ENCODE data around the gene PKD2. TPM values are rescaled to one million over a fixed set of nuclear protein-coding genes. Genes with fewer than 3 reads are reported as not detected.

The PKD2 gene
- polyA plus RNA-seq, 1 of the 3 experiments (the other 2 are of a cell fraction), result 44.6 TPM

DNA sequence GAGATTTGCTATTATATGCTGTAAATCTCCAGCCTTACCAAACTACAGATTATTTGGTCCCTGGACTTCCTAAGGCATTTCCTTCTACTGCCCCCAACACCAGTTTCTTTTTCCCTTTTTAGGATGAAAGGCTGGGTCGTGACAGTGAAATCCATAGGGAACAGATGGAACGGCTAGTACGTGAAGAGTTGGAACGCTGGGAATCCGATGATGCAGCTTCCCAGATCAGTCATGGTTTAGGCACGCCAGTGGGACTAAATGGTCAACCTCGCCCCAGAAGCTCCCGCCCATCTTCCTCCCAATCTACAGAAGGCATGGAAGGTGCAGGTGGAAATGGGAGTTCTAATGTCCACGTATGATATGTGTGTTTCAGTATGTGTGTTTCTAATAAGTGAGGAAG is 67.9 kb downstream of the PKD2 start:
- 99% methylated on average over 9 of the region's 9 CpGs for WGBS (ENCODE audit: low lambda C conversion rate)
- Histone ChIP-seq H3K79me2 (ENCODE audit: insufficient read depth) (no peaks in the 10 kb centered on the region), H2AFZ (ENCODE audit: low read depth) (no peak overlapping the region), H3F3A (replicated peaks; ENCODE audit: insufficient read depth) (no peaks in the 10 kb centered on the region), H3K4me3 (ENCODE audit: low read depth in 2 of 2, low read length in 1 of 2) (no peak overlapping the region), H3K9ac (no peak overlapping the region), H3K4me2 (no peak overlapping the region), H3K27me3 (ENCODE audit: insufficient read depth) (no peaks in the 10 kb centered on the region), H3K9me3 (no peaks in the 10 kb centered on the region), H3K27ac (ENCODE audit: low read depth in 2 of 2, low read length in 1 of 2) (no peak overlapping the region), H4K20me1 (ENCODE audit: insufficient read depth) (no peaks in the 10 kb centered on the region), H3K4me1 (ENCODE audit: control insufficient read depth in 1 of 2, insufficient read depth in 2 of 2, low read depth in 1 of 2, low read length in 1 of 2) (no peaks in the 10 kb centered on the region), H3K9me2 (no peaks in the 10 kb centered on the region), H3K36me3 (replicated peaks in 1 of 2; ENCODE audit: control insufficient read depth in 1 of 2, insufficient read depth in 2 of 2, low read length in 1 of 2) (peaks cover 49 to 74% of the 10 kb centered on the region in 2 experiments)
- CTCF ChIA-PET, result no interaction called here
- no peak for DNase-seq
- TF ChIP-seq YY1 (IDR thresholded peaks at IDR 0.05; ENCODE audit: low read depth), result no peak
- TF ChIP-seq, protein P1, sequence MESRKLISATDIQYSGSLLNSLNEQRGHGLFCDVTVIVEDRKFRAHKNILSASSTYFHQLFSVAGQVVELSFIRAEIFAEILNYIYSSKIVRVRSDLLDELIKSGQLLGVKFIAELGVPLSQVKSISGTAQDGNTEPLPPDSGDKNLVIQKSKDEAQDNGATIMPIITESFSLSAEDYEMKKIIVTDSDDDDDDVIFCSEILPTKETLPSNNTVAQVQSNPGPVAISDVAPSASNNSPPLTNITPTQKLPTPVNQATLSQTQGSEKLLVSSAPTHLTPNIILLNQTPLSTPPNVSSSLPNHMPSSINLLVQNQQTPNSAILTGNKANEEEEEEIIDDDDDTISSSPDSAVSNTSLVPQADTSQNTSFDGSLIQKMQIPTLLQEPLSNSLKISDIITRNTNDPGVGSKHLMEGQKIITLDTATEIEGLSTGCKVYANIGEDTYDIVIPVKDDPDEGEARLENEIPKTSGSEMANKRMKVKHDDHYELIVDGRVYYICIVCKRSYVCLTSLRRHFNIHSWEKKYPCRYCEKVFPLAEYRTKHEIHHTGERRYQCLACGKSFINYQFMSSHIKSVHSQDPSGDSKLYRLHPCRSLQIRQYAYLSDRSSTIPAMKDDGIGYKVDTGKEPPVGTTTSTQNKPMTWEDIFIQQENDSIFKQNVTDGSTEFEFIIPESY (IDR thresholded peaks at IDR 0.05; ENCODE audit: borderline replicate concordance, low read depth), result no peak
- no peak for TF ChIP-seq TEAD4 (IDR thresholded peaks at IDR 0.05; ENCODE audit: borderline replicate concordance, insufficient read depth)
- TF ChIP-seq, protein P2, sequence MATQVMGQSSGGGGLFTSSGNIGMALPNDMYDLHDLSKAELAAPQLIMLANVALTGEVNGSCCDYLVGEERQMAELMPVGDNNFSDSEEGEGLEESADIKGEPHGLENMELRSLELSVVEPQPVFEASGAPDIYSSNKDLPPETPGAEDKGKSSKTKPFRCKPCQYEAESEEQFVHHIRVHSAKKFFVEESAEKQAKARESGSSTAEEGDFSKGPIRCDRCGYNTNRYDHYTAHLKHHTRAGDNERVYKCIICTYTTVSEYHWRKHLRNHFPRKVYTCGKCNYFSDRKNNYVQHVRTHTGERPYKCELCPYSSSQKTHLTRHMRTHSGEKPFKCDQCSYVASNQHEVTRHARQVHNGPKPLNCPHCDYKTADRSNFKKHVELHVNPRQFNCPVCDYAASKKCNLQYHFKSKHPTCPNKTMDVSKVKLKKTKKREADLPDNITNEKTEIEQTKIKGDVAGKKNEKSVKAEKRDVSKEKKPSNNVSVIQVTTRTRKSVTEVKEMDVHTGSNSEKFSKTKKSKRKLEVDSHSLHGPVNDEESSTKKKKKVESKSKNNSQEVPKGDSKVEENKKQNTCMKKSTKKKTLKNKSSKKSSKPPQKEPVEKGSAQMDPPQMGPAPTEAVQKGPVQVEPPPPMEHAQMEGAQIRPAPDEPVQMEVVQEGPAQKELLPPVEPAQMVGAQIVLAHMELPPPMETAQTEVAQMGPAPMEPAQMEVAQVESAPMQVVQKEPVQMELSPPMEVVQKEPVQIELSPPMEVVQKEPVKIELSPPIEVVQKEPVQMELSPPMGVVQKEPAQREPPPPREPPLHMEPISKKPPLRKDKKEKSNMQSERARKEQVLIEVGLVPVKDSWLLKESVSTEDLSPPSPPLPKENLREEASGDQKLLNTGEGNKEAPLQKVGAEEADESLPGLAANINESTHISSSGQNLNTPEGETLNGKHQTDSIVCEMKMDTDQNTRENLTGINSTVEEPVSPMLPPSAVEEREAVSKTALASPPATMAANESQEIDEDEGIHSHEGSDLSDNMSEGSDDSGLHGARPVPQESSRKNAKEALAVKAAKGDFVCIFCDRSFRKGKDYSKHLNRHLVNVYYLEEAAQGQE (IDR thresholded peaks at IDR 0.05; ENCODE audit: low read depth, low read length), result no peak
- POLR2A ChIA-PET, result no interaction called here

DNA sequence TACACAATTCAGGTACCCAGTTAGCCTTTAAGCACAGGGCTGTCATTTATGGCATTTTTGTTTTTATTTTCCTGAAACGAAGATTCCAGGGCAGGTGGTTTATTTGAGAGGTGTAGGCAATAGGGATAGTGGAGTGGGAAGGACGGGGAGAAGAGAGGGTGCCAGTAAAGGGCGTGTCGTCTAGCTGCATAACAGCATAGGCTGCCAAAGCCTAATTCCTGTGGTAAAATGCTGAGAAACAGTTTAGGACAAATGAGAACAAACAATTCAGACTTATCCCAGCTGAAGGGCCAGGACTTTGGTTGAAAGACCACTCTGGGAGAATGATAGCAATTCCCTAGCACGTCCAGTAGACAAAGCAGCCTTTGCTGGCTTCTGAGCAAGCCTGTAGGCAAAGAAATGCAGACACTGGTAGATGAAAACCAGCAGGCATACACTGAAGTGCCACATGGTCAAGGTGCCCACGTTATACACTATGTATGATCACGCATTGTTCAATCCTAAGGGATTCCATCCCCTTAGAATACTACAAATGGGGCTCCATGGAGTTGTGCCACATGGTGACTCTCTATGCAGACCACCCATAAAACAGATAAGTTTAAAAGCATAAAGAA is 70.6 kb downstream of the PKD2 start:
- Histone ChIP-seq H3K36me3 (replicated peaks in 1 of 2; ENCODE audit: control insufficient read depth in 1 of 2, insufficient read depth in 2 of 2, low read length in 1 of 2) (peaks cover 45 to 51% of the 10 kb centered on the region in 2 experiments), H3K4me3 (ENCODE audit: low read depth in 2 of 2, low read length in 1 of 2) (no peak overlapping the region), H3K4me1 (ENCODE audit: control insufficient read depth in 1 of 2, insufficient read depth in 2 of 2, low read depth in 1 of 2, low read length in 1 of 2) (no peaks in the 10 kb centered on the region), H3F3A (replicated peaks; ENCODE audit: insufficient read depth) (no peaks in the 10 kb centered on the region), H4K20me1 (ENCODE audit: insufficient read depth) (no peaks in the 10 kb centered on the region), H3K27ac (ENCODE audit: low read depth in 2 of 2, low read length in 1 of 2) (no peak overlapping the region), H3K9me3 (no peaks in the 10 kb centered on the region), H2AFZ (ENCODE audit: low read depth) (no peak overlapping the region), H3K79me2 (ENCODE audit: insufficient read depth) (no peaks in the 10 kb centered on the region), H3K4me2 (no peak overlapping the region), H3K9me2 (no peaks in the 10 kb centered on the region), H3K27me3 (ENCODE audit: insufficient read depth) (no peaks in the 10 kb centered on the region), H3K9ac (no peak overlapping the region)
- POLR2A ChIA-PET, result no interaction called here
- 97% methylated on average over 6 of the region's 7 CpGs for WGBS (ENCODE audit: low lambda C conversion rate)
- no peak for DNase-seq
- CTCF ChIA-PET, result interaction anchor here (1.3 kb wide), 1 partner anchor 45 kb away, joined by 3 read pairs; no protein-coding TSS in a partner anchor
- no peak for TF ChIP-seq RCOR1 (IDR thresholded peaks at IDR 0.05; ENCODE audit: low read length)
- no peak for TF ChIP-seq FOXJ3 (CRISPR knock-in tag; IDR thresholded peaks at IDR 0.05)
- no peak for TF ChIP-seq GATA2 (CRISPR knock-in tag; IDR thresholded peaks at IDR 0.05)
- TF ChIP-seq SMC3 (IDR thresholded peaks at IDR 0.05; ENCODE audit: low read depth, low read length), result no peak
- TF ChIP-seq NRF1 (IDR thresholded peaks at IDR 0.05; ENCODE audit: low read depth, low read length), result no peak
- TF ChIP-seq YY1 (IDR thresholded peaks at IDR 0.05; ENCODE audit: low read depth), result no peak
- TF ChIP-seq, protein P3, sequence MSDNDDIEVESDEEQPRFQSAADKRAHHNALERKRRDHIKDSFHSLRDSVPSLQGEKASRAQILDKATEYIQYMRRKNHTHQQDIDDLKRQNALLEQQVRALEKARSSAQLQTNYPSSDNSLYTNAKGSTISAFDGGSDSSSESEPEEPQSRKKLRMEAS (IDR thresholded peaks at IDR 0.05; ENCODE audit: low read depth), result no peak
- no peak for TF ChIP-seq MEF2A (IDR thresholded peaks at IDR 0.05; ENCODE audit: borderline replicate concordance, low read depth)
- no peak for TF ChIP-seq EP300 (IDR thresholded peaks at IDR 0.05; ENCODE audit: borderline replicate concordance in 1 of 2, low read depth in 1 of 2, low read length in 1 of 2)
- no peak for TF ChIP-seq ELF1 (IDR thresholded peaks at IDR 0.05)
- TF ChIP-seq FOSL2 (IDR thresholded peaks at IDR 0.05; ENCODE audit: borderline replicate concordance, low read depth), result no peak
- TF ChIP-seq, protein P4, sequence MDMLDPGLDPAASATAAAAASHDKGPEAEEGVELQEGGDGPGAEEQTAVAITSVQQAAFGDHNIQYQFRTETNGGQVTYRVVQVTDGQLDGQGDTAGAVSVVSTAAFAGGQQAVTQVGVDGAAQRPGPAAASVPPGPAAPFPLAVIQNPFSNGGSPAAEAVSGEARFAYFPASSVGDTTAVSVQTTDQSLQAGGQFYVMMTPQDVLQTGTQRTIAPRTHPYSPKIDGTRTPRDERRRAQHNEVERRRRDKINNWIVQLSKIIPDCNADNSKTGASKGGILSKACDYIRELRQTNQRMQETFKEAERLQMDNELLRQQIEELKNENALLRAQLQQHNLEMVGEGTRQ (IDR thresholded peaks at IDR 0.05; ENCODE audit: borderline replicate concordance, low read depth, low read length), result no peak
- no peak for TF ChIP-seq EZH2phosphoT487 (IDR thresholded peaks at IDR 0.05; ENCODE audit: borderline replicate concordance, low read depth)
- TF ChIP-seq, protein P1 (IDR thresholded peaks at IDR 0.05; ENCODE audit: borderline replicate concordance, low read depth), result no peak
- TF ChIP-seq FOXM1 (IDR thresholded peaks at IDR 0.05; ENCODE audit: low read depth), result no peak
- TF ChIP-seq JUND (IDR thresholded peaks at IDR 0.05), result no peak
- no peak for TF ChIP-seq RAD21 (IDR thresholded peaks at IDR 0.05; ENCODE audit: low read length)

Measured in SK-N-SH (cell line).